SIG-M5 treated with dmso at 0.1 percent for 504 hours (cell line): Measurements from ENCODE around the gene DIRAS2.

Source experiments
- DNase-seq: peaks from one replicate; lab custom pipeline; 2025; ENCODE audit not compliant: unreplicated experiment; lab: John Stamatoyannopoulos, UW

Gene DIRAS2

DNA sequence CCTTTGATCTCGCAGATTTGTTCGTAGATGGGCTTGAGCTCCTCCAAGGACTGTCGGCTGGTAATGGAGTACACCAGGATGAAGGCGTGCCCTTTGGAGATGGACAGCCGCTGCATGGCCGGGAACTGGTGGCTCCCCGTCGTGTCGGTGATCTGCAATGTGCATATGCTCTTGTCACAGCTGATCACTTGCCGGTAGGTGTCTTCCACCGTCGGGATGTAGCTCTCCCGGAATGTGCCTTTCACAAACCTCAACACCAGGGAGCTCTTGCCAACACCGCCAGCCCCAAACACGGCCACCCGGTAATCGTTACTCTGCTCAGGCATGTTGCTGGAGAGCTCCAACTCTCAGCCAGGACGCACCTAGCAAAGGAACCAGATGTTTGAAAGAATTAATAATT lies 29.1 kb downstream of the DIRAS2 start:
- no peak for DNase-seq

DNA sequence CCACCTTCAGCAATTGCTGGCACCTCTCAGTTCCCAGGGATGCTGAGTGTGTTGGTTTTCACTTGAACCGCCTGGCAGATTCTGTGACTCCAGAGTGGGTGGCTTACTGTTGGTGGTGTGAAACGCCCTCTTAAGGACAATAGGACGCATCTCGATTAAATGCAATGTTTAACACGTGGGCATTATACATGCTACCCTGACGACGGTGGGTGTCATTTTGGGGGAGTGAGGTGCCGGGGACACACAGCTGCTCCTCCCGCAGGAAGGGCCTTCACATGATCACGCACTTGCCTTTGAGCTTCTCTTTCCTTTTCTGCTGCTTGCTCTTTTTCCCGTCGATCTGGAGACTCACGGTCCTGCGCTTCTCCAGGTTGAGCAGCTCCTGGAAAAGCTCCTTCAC lies 29.7 kb downstream of the DIRAS2 start:
- DNase-seq: no peak

DNA sequence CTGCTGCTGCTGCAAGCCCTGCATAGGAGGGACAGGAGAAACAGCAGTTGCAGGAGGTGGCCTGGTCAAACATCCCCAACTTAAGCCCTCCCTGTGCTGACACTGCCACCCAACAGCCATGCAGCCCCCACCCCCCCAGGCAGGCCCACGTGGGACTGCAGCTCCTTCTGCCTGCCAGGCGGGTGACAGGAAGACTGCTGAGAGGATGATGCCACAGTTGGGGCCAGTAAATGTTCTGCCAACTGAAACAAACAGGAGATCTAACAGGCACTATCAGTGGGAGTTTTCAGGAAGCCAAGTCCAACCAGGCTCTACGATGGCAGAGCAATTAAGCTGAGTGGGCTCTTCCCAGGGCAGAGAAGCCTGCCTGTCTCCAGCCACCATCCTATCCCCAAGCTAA lies 31.1 kb downstream of the DIRAS2 start:
- no peak for DNase-seq

DNA sequence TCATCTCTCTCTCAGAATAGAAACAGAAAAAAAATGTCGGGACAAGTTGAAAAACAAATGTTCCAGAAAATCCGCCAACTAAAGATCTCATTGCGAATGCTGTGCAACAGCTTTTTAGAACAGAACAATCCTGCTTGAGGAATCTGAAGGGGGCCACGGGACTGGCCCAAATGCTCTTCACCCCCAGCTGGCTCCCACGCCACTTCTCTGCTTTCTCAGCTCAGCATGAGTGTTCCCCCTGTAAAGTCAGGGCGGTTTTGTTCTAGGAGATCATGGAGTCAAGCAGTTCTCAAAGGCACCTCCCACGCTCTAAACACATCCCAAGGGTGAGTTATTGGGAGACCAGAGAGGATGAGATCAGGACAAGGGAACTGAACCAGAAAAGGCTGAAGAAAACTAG lies 31.5 kb downstream of the DIRAS2 start:
- DNase-seq: no peak

DNA sequence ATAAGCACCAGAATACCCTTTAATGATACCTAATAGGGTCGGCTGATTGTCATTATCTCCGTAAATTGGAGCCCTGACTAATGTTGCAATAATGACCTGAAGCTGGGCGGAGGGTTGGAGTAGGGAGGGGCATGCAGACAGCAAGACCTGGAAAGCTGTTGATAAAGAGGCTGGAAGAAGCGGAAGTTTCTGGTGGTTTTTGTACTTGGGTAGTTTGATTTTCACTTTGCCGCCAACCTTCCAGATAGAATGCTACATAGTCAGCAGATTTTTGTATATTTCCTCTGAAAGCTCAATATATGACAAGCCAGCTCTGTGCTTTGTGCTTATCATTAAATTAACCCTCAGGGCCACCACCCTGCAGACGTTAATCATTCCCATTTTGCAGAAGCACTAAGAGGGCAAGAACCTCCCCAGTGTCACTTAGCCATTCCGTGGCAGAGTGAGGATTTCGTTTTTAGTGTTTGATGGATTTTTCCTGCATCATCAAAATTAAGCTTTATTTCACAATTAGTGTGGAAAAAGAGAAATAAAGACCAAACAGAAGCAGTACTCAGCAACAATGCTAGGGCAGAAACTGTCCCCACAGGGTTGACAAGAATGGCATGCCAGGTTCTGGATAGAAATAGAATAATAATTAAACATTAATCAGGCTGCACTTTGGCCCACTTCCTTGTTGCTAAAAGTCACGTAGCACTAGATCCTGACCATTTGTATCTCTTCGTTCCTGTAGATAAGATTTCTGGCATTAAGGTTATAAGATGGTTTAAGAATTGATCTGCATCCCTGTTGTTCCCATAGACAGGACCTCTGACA lies 34.7 kb downstream of the DIRAS2 start:
- DNase-seq: no peak

DNA sequence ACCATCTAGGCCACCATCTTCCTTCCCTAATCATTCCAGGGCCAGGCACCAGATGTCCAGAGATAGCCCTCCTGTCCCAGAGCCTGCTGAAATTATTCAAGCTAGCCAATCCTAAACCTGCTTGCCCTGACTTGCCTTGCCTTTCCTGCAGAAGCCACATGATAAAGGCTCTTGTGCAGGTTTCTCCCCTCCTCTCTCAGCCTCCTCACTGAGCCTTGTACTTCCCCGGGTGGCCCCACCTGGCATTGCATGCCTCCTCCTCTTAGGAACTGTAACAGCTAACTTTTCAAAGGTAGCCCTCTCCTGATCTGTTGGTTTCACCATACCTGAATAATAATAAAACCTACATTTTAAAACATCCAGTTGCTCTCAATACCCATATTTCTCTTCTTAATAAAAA lies 42.6 kb downstream of the DIRAS2 start:
- no peak for DNase-seq

DNA sequence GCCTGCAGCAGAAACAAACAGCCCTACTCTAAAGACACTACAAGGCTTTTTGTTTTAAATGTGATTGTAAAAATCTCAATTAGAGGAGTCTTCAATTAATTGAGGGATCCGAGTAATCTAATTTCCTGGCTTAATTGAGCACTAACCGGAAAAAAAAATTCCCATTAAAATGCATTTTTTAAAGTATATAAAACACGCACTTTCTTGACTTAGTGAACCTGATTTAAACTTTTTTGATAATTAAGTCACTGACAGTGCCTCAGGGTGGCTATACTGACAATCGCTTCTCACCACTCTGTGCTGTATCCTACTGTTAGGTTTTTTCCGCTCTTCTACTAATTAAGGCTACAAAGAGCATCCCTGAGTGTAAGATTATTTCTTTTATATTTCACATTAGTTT lies 44.4 kb downstream of the DIRAS2 start:
- no peak for DNase-seq

DNA sequence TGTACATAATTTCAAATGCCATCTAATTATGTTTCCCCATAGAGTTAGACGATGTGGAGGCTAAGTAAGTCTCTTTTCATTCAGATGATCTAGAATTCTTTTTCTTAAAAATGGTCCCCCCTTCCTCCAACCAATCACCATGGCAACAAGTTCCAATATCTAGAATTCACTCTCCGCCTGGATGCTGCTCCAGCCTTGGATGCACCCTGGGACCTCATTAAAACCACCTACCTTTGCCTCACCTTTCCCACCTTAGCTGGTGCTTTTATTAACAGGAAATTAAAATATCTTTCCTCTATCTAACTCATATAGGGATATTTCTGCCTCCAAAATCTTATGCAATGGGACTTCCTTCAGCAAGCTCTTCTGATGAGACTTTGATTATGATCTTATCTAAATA lies 49.0 kb downstream of the DIRAS2 start:
- DNase-seq: no peak

DNA sequence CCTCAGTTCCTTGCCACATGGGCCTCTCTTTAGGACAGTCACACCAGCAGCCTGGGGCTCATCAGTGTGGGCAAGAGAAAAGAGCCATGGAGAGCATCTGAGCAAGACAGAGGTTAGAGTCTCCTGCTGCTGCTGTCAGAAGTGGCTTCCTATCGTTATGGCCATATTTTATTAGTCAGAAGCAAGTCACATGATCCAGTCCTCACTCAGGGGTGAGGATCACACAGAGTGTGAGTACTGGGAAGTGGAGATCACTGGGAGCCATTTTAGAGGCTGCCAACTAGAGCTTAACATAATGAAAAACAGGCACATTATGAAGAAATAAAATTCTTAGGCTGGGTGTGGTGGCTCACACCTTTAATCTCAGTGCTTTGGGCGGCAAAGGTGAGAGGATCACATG lies 62.0 kb downstream of the DIRAS2 start:
- no peak for DNase-seq

DNA sequence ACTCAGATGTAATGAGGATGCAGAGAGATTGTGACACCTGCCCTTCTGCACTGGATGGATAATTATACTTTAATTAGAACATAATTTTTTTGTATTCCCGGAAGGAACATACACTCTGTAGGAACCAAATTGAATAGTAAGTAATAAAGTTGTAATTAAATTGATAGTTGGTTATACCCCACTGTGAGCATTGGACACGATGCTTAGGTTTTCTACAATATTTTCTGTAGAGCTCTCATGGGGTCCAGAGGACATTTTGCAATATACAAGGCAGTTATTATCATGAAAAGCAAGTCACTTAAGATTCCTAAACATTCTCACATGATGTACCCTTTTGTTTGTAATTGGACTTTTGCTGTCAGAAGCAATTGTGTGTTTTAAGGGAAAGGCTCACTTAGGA lies 63.4 kb downstream of the DIRAS2 start:
- DNase-seq: no peak

DNA sequence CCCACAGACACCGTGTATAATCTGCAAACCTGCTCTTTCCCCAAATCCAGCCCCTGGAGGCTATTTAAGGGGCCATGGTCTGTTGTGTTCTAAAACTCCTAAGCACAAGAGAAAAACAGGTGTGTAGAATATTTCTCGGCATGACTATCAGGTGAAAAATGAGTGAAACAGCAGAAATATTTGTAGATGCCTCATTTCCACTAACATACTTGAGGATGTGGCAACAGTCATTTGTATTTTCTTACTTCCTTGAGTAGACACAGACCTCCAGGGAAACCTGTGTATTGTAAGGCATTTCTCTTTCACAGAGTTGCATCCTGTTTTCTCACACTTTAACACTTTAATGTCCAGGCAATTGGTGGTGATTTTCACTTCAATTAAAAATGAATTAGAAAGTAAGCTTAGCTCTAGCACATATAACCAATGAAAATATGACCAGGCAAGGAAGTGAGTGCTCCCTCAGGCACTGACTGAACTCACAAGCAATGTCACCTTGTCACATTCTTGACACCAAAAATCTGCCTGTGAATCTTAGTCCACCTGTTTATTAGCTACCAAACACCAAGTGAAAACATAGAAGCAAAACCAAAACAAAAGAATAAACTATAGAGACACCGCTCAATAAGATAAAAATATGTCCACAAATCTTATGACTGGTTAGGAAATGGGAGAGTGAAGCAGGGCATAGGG lies 64.4 kb downstream of the DIRAS2 start:
- no peak for DNase-seq

DNA sequence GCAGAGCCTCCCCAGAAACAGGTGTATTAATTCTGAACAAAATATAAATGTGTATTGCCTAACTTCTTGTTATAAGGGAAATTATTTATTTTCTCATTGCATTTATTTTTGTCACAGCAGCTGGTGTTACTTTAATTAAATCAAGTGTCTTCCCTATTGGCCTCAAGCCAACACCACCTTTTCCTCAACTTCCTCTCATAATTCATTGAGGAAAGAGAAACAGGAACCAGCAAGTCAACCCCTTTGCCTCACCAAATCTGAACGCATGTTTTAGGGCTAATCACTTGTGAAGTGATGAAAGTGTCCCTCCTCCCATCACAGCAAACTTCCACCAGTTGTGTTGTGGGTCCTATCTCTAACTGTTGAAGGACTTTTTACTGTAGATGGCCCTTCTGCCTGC lies 73.1 kb downstream of the DIRAS2 start:
- DNase-seq: peak; percentile 7

DNA sequence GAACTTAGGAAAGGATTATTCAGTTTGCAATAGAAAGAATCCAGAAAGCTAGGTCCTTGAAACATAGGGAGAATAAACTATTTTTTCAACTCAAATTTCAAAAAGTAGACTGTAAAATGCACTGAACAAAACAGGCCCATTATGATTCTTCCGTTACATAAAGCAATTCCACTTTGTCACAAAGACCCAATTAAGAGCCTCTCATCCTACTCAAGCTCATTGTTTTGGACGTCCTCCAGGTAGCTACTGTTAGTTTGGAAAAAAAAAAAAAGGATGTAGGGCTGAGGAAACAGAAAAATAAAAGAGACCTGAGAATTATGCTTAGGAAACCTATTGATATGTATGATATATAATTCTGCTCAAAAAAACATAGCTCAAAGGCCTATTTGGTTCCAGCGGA lies 74.0 kb downstream of the DIRAS2 start:
- DNase-seq: no peak

DNA sequence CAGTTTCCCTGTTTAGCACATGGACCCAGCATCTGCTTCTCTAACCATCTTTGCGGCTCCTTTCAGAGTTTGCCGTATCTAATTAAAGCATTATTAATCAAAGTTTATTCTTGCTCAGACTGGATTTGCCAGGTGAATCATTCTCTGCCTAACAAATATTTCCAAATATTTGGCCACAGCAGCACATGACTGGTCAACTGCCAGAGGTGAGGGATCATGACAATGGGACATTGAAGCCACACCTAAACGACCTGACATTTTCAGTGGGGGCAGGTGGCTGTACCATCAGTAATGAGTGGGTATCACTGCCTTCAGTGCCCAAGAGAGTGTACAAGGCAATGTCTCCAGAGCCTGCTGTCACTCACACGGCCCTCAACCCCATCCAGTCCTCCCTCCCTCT lies 80.4 kb downstream of the DIRAS2 start:
- no peak for DNase-seq
